HCT116 (cell line): ENCODE results near the gene CILP2. TPM values are rescaled to one million over a fixed set of nuclear protein-coding genes. Genes with fewer than 3 reads are reported as not detected.

Experiments used
- ATAC-seq: fragments of 200-7000 bp; cut with Tn5 transposase; 2 replicates; pipeline ENCODE4 v1.9.1; 2020; ENCODE audit warnings: mild to moderate bottlenecking, moderate library complexity
- BruUV-seq: library from RNA; stranded (reverse); fragments of 400-500 nt; replicated peaks from 2 replicates; lab custom pipeline; 2021; lab: Mats Ljungman, UMichigan
- CTCF ChIA-PET: fragments of 300-600 bp; sonication (Branson Sonifier 250); formaldehyde crosslinking; loops from one replicate; lab custom pipeline; 2021; ENCODE audit warnings: antibody characterized with exemption; lab: Charles Lee
- POLR2A ChIA-PET: fragments of 300-600, 350-600 bp; sonication (Branson Sonifier 250); formaldehyde crosslinking; loops from one replicate; lab custom pipeline; 2021; ENCODE audit warnings: antibody characterized with exemption; lab: Charles Lee
- RAD21 ChIA-PET, 2 experiments: fragments of 300-600 bp; sonication (Branson Sonifier 250); formaldehyde crosslinking; loops; one replicate each; lab custom pipeline; 2023; ENCODE audit warnings: low total read pairs in 2 of 2; ENCODE audit not compliant: uncharacterized antibody in 2 of 2, unreplicated experiment in 2 of 2, low non-redundant PET in 1 of 2; lab: Charles Lee
- DNase-seq: peaks from one replicate; pipeline ENCODE4 v3.0.0-alpha.2; 2010; ENCODE audit warnings: low read depth, low spot score
- H2AFZ ChIP-seq: fragments of 200-600 bp; shearing (Covaris generic), sonication (generic); 2 replicates; pipeline ENCODE4 v1.6.1; 2017; ENCODE audit warnings: low read depth, mixed run types, mixed read lengths, antibody characterized with exemption, low read length; ENCODE audit not compliant: poor library complexity, severe bottlenecking
- H3K27ac ChIP-seq: 2 replicates; pipeline ENCODE4 v1.5.1; 2012; ENCODE audit warnings: low read depth, low read length
- H3K27me3 ChIP-seq: fragments of 200-600 bp; sonication (generic); 2 replicates; pipeline ENCODE4 v1.6.1; 2016; ENCODE audit warnings: mixed run types, low read length, mixed read lengths; ENCODE audit not compliant: insufficient read depth
- H3K36me3 ChIP-seq, 2 experiments: fragments of 200-500 bp in 1 of 2; fragments of 200-600 bp in 1 of 2; sonication (Bioruptor generic) in 1 of 2; sonication (generic) in 1 of 2; 2 replicates each; pipeline versions ENCODE4 v1.5.1 to v1.6.1; 2014 to 2016; ENCODE audit warnings: low read length in 2 of 2, inconsistent platforms in 1 of 2, mixed read lengths in 1 of 2, mixed run types in 1 of 2; ENCODE audit not compliant: insufficient read depth in 2 of 2, control insufficient read depth in 1 of 2
- H3K4me1 ChIP-seq, 2 experiments: fragments of 200-600 bp in 1 of 2; sonication (generic) in 1 of 2; 2 replicates each; pipeline versions ENCODE4 v1.5.1 to v1.6.1; 2012 to 2017; ENCODE audit warnings: low read length in 2 of 2, inconsistent platforms in 1 of 2, mild to moderate bottlenecking in 1 of 2, mixed read lengths in 1 of 2, mixed run types in 1 of 2, moderate library complexity in 1 of 2; ENCODE audit not compliant: insufficient read depth in 2 of 2, control insufficient read depth in 1 of 2
- H3K4me2 ChIP-seq: fragments of 200-600 bp; sonication (generic); 2 replicates; pipeline ENCODE4 v1.6.1; 2017; ENCODE audit warnings: mixed run types, low read length, mixed read lengths
- H3K4me3 ChIP-seq, 2 experiments: fragments of 200-600 bp in 1 of 2; sonication (generic) in 1 of 2; replicated peaks in 1 of 2; 2 replicates each; pipeline ENCODE4 v1.5.1; 2011 to 2016; ENCODE audit warnings: low read length in 2 of 2, control low read depth in 1 of 2, low read depth in 1 of 2, mild to moderate bottlenecking in 1 of 2, mixed read lengths in 1 of 2, mixed run types in 1 of 2
- H3K79me2 ChIP-seq: fragments of 200-600 bp; sonication (generic); 2 replicates; pipeline ENCODE4 v1.6.1; 2017; ENCODE audit warnings: mild to moderate bottlenecking, mixed run types, low read length, moderate library complexity, mixed read lengths; ENCODE audit not compliant: insufficient read depth
- H3K9ac ChIP-seq: fragments of 200-600 bp; sonication (generic); 2 replicates; pipeline ENCODE4 v1.6.1; 2016; ENCODE audit warnings: low read length, mixed read lengths
- H3K9me2 ChIP-seq: fragments of 200-600 bp; sonication (generic), shearing (Covaris generic); 2 replicates; pipeline ENCODE4 v1.6.1; 2017; ENCODE audit warnings: mixed run types, mild to moderate bottlenecking, moderate library complexity; ENCODE audit not compliant: insufficient read depth
- H3K9me3 ChIP-seq, 2 experiments: fragments of 200-500 bp in 1 of 2; fragments of 200-600 bp in 1 of 2; sonication (Bioruptor generic) in 1 of 2; sonication (generic) in 1 of 2; 2 replicates each; pipeline ENCODE4 v1.6.1; 2014 to 2017; ENCODE audit warnings: low read length in 2 of 2, mixed read lengths in 2 of 2, inconsistent platforms in 1 of 2, low read depth in 1 of 2, mild to moderate bottlenecking in 1 of 2, mixed run types in 1 of 2, moderate library complexity in 1 of 2; ENCODE audit not compliant: control insufficient read depth in 1 of 2, insufficient read depth in 1 of 2
- H4K20me1 ChIP-seq: fragments of 200-600 bp; sonication (generic), shearing (Covaris generic); 2 replicates; pipeline ENCODE4 v1.6.1; 2017; ENCODE audit warnings: mixed run types, mild to moderate bottlenecking, moderate library complexity; ENCODE audit not compliant: insufficient read depth
- ATF3 ChIP-seq: IDR thresholded peaks from 2 replicates; pipeline ENCODE4 v1.6.1; 2012
- CEBPB ChIP-seq: IDR thresholded peaks from 2 replicates; pipeline ENCODE4 v1.6.1; 2012; ENCODE audit warnings: low read depth
- CTCF ChIP-seq, 3 experiments: fragments of 200-600 bp in 1 of 3; sonication (generic) in 1 of 3; IDR thresholded peaks in 2 of 3; conservative IDR thresholded peaks in 1 of 3; 2 replicates each; pipeline ENCODE4 v1.5.1; 2012 to 2017; ENCODE audit warnings: low read depth in 2 of 3, low read length in 2 of 3, antibody characterized with exemption in 1 of 3, borderline replicate concordance in 1 of 3, control low read depth in 1 of 3, mild to moderate bottlenecking in 1 of 3, mixed read lengths in 1 of 3, mixed run types in 1 of 3, moderate library complexity in 1 of 3; ENCODE audit not compliant: insufficient read depth in 1 of 3
- EGR1 ChIP-seq: IDR thresholded peaks from 2 replicates; pipeline ENCODE4 v1.6.1; 2012; ENCODE audit warnings: low read depth
- RAD21 ChIP-seq: IDR thresholded peaks from 2 replicates; pipeline ENCODE4 v1.6.1; 2012; ENCODE audit warnings: low read depth, mild to moderate bottlenecking
- SP1 ChIP-seq: IDR thresholded peaks from 2 replicates; pipeline ENCODE4 v1.6.1; 2012; ENCODE audit warnings: low read depth
- TCF7L2 ChIP-seq: IDR thresholded peaks from 2 replicates; pipeline ENCODE4 v1.7.0; 2011; ENCODE audit warnings: borderline replicate concordance, inconsistent platforms; ENCODE audit not compliant: insufficient read depth, insufficient read length; ENCODE audit errors: extremely low read depth
- intact Hi-C: fragments of 100-400 bp; cut with micrococcal nuclease; formaldehyde crosslinking; loops from 2 replicates; pipeline ENCODE4 v1.10.0; 2022
- total RNA-seq: library from RNA; stranded (reverse); gene quantifications from one replicate; pipeline ENCODE4 v1.2.1, GENCODE V29; 2021; ENCODE audit not compliant: unreplicated experiment

The CILP2 gene
- total RNA-seq, 1 experiment from 2014 or later = 13.1 TPM

GRCh38 chr19:19561946-19562664 lies 24.0 kb downstream of the CILP2 start (continued):
- no peak for TF ChIP-seq CEBPB
- no peak for TF ChIP-seq SP1
- no peak for TF ChIP-seq EGR1
- TF ChIP-seq ATF3 = no peak

GRCh38 chr19:19562665-19563347 lies 24.7 kb downstream of the CILP2 start:
- no peak overlapping the region for H2AFZ ChIP-seq
- no peak overlapping the region for H3K4me3 ChIP-seq
- H3K9me3 ChIP-seq = no peaks in the 10 kb centered on the region
- no TSS peak for BruUV-seq
- no peaks in the 10 kb centered on the region; a peak in 1 of 4 replicates for H3K36me3 ChIP-seq
- RAD21 ChIA-PET = no interaction called here
- H3K27ac ChIP-seq = no peak overlapping the region
- no peaks in the 10 kb centered on the region for H3K4me1 ChIP-seq
- DNase-seq (no peak), ATAC-seq (peak; percentile 43; the same call in 1 of the 2 replicates)
- H3K4me2 ChIP-seq = no peak overlapping the region
- TF ChIP-seq TCF7L2 (no peak), RAD21 (peak; percentile 37), CTCF (IDR thresholded peaks at IDR 0.05 in 2 of 3, conservative IDR thresholded peaks at IDR 0.05 in 1 of 3; ENCODE audit: borderline replicate concordance in 1 of 3, insufficient read depth in 1 of 3, low read depth in 2 of 3, low read length in 2 of 3) (0 out of 6 replicates have a peak, but pooled peaks of 1 of the 3 experiments have one; percentile 8)
- H3K9ac ChIP-seq = no peak overlapping the region
- H4K20me1 ChIP-seq = no peaks in the 10 kb centered on the region
- intact Hi-C loops = no loop called here
- no peaks in the 10 kb centered on the region for H3K27me3 ChIP-seq
- POLR2A ChIA-PET = no interaction called here
- CTCF ChIA-PET = no interaction called here
- no peaks in the 10 kb centered on the region for H3K79me2 ChIP-seq
- no peaks in the 10 kb centered on the region for H3K9me2 ChIP-seq
